ENCODE measurements around the gene EMILIN3. TPM values are rescaled to one million over a fixed set of nuclear protein-coding genes. Genes with fewer than 3 reads are reported as not detected.

EMILIN3 gene
- total and polyA plus RNA-seq, 7 donors: 0.12 to 1.5 (median 0.47) TPM; not detected in 1

DNA sequence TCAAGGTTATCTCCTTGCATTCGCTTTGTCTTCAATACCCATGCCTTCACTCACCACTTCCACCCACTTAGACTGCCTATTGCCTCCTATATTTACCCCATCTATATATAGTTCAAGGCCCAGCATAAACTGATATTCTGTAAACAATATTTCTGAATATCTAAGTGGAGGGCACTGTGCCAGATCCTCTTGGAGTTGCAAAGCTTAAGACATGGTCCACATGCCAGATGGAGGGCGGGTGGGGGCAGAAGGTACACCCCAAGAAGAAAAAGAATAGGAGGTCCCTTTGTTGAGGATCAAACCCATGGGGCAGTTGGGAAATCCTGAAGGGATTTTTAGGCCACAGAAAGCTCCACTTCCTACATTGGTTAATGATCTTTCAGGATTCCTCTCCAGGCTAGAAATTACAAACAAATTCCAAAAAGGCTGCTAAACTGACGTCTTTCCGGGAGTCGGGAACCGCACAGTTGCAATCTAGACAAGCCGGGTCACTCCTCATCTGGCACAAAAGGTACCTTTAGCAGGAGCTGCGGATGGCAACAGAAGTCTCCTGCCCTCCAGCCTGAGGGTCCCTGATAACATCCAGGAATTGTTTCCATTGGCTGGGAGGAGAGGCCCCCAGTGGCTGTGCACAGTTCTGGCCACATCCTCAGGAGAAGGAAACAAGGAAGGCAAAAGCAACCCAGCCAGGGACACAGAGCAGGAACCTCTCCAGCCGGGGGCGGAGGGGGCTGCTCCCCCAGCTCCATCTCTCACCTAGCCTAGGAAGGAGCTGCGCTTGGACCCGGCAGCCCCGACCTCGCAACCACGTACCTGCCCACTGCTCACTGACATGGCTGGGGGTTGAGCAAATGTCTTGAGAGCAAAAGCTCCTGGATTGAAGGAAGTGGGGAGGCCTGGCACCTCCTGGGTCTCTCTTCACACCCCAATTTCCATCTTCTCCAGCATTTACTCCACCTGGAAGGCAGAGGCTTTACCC, 31.9 kb downstream of the EMILIN3 start:
- WGBS, 3 donors: 76 to 88% (median 81%) methylated on average over 15 of the region's 15 CpGs
- Histone ChIP-seq H3K9me3 (no peaks in the 10 kb centered on the region), H3K27ac (peak overlapping the region; percentile 53), H3K4me1 (peaks cover 14% of the 10 kb centered on the region), H3K27me3 (ENCODE audit: insufficient read depth in 3 of 3, low read length in 2 of 3) (no peaks in the 10 kb centered on the region), H3K36me3 (ENCODE audit: insufficient read depth in 1 of 2, low read depth in 1 of 2) (no peaks in the 10 kb centered on the region), H3K4me3 (no peak overlapping the region)
- intact Hi-C loops (cut with DNase I): loop anchor here (5.0 to 10.0 kb wide), 2 partner anchors 102 to 370 kb away; no protein-coding TSS in a partner anchor
- TF ChIP-seq, protein P1, sequence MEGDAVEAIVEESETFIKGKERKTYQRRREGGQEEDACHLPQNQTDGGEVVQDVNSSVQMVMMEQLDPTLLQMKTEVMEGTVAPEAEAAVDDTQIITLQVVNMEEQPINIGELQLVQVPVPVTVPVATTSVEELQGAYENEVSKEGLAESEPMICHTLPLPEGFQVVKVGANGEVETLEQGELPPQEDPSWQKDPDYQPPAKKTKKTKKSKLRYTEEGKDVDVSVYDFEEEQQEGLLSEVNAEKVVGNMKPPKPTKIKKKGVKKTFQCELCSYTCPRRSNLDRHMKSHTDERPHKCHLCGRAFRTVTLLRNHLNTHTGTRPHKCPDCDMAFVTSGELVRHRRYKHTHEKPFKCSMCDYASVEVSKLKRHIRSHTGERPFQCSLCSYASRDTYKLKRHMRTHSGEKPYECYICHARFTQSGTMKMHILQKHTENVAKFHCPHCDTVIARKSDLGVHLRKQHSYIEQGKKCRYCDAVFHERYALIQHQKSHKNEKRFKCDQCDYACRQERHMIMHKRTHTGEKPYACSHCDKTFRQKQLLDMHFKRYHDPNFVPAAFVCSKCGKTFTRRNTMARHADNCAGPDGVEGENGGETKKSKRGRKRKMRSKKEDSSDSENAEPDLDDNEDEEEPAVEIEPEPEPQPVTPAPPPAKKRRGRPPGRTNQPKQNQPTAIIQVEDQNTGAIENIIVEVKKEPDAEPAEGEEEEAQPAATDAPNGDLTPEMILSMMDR (IDR thresholded peaks at IDR 0.05): no peak
- DNase-seq (no peak), ATAC-seq (no peak)

DNA sequence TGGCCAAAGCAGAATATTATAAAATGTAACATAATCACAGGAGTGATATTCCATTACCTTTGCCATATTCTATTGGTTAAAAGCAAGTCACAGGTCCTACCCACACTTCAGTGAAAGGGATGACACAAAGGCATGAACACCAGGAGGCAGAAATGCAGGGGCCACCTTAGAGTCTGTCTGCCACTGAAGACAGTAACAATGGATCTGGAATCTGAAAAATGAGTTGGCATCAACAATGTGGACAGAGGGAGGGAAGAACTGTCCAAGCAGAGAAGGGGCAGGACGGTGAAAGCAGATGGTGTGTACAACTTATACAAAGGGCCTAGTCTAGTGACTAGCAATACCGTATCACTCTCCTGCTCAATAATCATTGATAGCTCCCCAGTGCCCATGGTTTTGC, 32.6 kb downstream of the EMILIN3 start:
- no peak for DNase-seq
- intact Hi-C loops (cut with DNase I): loop anchor here (5.0 to 10.0 kb wide), 2 partner anchors 102 to 369 kb away; no protein-coding TSS in a partner anchor

DNA sequence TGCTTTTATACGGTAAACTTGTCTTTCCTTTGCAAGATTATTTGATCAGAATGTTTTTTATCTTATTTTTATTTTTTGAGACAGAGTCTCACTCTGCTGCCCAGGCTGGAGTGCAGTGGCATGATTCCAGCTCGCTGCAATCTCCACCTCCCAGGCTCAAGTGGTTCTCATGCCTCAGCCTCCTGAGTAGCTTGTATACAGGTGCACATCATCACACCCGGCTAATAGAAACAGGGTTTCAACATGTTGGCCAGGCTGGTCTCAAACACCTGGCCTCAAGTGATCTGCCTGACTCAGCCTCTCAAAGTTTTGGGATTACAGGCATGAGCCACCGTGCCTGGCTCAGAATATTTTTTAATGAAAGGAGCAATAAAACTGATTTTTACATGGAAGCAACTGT, 34.9 kb downstream of the EMILIN3 start:
- H3K9me3 ChIP-seq: no peaks in the 10 kb centered on the region
- 82 to 90% (median 83%) methylated on average over 4 of the region's 4 CpGs for WGBS, 3 donors
- H3K27me3 ChIP-seq (ENCODE audit: insufficient read depth in 3 of 3, low read length in 2 of 3): no peaks in the 10 kb centered on the region
- H3K36me3 ChIP-seq (ENCODE audit: insufficient read depth in 1 of 2, low read depth in 1 of 2): no peaks in the 10 kb centered on the region
- H3K27ac ChIP-seq: no peak overlapping the region
- TF ChIP-seq, protein P1 (IDR thresholded peaks at IDR 0.05): no peak
- H3K4me3 ChIP-seq: no peak overlapping the region
- DNase-seq: no peak
- intact Hi-C loops (cut with DNase I): loop anchor here (5.0 to 10.0 kb wide), 2 partner anchors 99 to 367 kb away; no protein-coding TSS in a partner anchor
- no peak for ATAC-seq
- peaks cover 16% of the 10 kb centered on the region for H3K4me1 ChIP-seq

More for the DNA sequence above, 32.6 kb downstream of the EMILIN3 start:
- no peaks in the 10 kb centered on the region for H3K27me3 ChIP-seq (ENCODE audit: insufficient read depth in 3 of 3, low read length in 2 of 3)
- H3K9me3 ChIP-seq: no peaks in the 10 kb centered on the region
- no peaks in the 10 kb centered on the region for H3K36me3 ChIP-seq (ENCODE audit: insufficient read depth in 1 of 2, low read depth in 1 of 2)
- H3K4me3 ChIP-seq: no peak overlapping the region
- peaks cover 15% of the 10 kb centered on the region for H3K4me1 ChIP-seq
- H3K27ac ChIP-seq: peak overlapping the region; percentile 53
- 77 to 91% (median 82%) methylated on average over 2 of the region's 2 CpGs for WGBS, 3 donors
- TF ChIP-seq, protein P1 (IDR thresholded peaks at IDR 0.05): no peak
- no peak for ATAC-seq

DNA sequence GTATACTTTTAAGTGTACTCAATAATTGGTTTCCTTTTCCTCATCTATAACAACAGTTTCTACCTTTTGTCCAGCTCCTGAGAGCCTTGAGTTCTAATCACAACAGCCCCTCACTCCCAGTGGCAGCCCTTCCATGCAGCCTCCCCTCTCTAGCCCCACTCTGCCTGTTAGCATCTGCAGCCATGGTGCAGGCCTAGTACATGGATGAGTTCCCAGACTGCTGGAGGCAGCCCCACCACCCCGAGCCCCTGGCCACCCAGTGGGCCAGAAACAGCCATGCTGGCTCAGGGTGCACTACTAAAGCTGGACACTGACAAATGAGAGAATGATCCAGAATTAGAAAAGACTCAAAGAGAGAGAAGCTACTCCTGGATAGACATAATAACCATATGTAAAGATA, 35.7 kb downstream of the EMILIN3 start:
- ATAC-seq (no peak), DNase-seq (no peak)
- Histone ChIP-seq H3K27ac (no peak overlapping the region), H3K4me1 (peaks cover 16% of the 10 kb centered on the region), H3K27me3 (ENCODE audit: insufficient read depth in 3 of 3, low read length in 2 of 3) (no peaks in the 10 kb centered on the region), H3K36me3 (ENCODE audit: insufficient read depth in 1 of 2, low read depth in 1 of 2) (no peaks in the 10 kb centered on the region), H3K4me3 (no peak overlapping the region), H3K9me3 (no peaks in the 10 kb centered on the region)
- WGBS, 3 donors: 28 to 67% (median 43%) methylated on average over 1 of the region's 1 CpG
- TF ChIP-seq, protein P1 (IDR thresholded peaks at IDR 0.05): no peak
- intact Hi-C loops (cut with DNase I): loop anchor here (5.0 to 10.0 kb wide), 2 partner anchors 99 to 366 kb away; no protein-coding TSS in a partner anchor

Measured in psoas muscle (tissue), 8 donors.